DOHH2 (cell line): ENCODE results near the gene CYP2U1.

Experiments used
- EZH2phosphoT487 ChIP-seq: fragments of 200-600 bp; sonication (generic); IDR thresholded peaks from 2 replicates; pipeline ENCODE4 v1.6.1; 2017; ENCODE audit warnings: borderline replicate concordance, mild to moderate bottlenecking, antibody characterized with exemption, low read length, moderate library complexity, mixed read lengths
- TF ChIP-seq, protein P1 (sequence below): fragments of 200-600 bp; sonication (generic); IDR thresholded peaks from one replicate; pipeline ENCODE4 v1.5.1; 2014; ENCODE audit warnings: antibody characterized with exemption, mild to moderate bottlenecking, low read depth, low read length; ENCODE audit not compliant: poor library complexity, severe bottlenecking

DNA sequence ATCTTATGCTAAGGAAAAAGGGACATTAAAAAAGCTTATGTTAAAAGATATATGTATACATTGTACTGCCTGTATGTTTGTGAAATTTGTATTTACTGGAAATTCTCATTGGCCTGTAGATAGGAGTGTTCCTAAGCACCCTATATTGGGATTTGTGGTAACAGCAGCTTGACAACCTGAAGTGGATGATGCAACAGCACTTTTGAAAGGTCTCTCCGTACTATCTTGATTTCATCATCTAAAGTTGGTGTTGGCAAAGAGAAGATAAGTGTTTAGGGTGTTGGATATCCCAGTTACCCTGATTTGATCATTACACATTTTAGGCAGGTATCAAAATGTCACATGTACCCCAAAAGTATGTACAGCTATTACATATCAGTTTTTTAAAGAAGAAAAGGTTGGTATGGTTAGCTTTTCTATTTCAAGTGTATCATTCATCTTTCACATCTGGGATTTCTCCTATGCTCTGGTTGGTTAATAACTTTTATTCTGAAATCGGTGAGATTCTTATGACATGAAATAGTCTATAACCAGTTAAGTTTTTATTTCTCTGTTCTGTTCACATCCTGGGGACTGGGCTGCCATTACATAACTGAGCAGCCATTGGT is 68.7 kb downstream of the CYP2U1 start:
- TF ChIP-seq, protein P1, sequence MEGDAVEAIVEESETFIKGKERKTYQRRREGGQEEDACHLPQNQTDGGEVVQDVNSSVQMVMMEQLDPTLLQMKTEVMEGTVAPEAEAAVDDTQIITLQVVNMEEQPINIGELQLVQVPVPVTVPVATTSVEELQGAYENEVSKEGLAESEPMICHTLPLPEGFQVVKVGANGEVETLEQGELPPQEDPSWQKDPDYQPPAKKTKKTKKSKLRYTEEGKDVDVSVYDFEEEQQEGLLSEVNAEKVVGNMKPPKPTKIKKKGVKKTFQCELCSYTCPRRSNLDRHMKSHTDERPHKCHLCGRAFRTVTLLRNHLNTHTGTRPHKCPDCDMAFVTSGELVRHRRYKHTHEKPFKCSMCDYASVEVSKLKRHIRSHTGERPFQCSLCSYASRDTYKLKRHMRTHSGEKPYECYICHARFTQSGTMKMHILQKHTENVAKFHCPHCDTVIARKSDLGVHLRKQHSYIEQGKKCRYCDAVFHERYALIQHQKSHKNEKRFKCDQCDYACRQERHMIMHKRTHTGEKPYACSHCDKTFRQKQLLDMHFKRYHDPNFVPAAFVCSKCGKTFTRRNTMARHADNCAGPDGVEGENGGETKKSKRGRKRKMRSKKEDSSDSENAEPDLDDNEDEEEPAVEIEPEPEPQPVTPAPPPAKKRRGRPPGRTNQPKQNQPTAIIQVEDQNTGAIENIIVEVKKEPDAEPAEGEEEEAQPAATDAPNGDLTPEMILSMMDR = no peak
- TF ChIP-seq EZH2phosphoT487 = no peak
